Endothelial cell of umbilical vein (primary cell): ENCODE measurements around the gene GADD45G. TPM values are rescaled to one million over a fixed set of nuclear protein-coding genes. Genes with fewer than 3 reads are reported as not detected.

Experiments
- BruUV-seq: library from RNA; stranded (reverse); fragments of 400-500 nt; replicated peaks from 2 replicates; lab custom pipeline; 2021; lab: Mats Ljungman, UMichigan
- CTCF ChIA-PET: fragments of 300-600, 350-600 bp; sonication (Branson Sonifier 250); formaldehyde crosslinking; loops from one replicate; lab custom pipeline; 2021; ENCODE audit warnings: antibody characterized with exemption, inconsistent platforms; lab: Charles Lee
- POLR2A ChIA-PET: fragments of 300-600, 350-600 bp; sonication (Branson Sonifier 250); formaldehyde crosslinking; loops from one replicate; lab custom pipeline; 2021; ENCODE audit warnings: antibody characterized with exemption, inconsistent platforms; lab: Charles Lee
- DNase-seq: peaks from one replicate; pipeline ENCODE4 v3.0.0-alpha.2; 2011; ENCODE audit warnings: low read depth, low spot score
- FAIRE-seq: peaks from 2 replicates; lab custom pipeline; 2011; peaks lifted over from hg19 to GRCh38; lab: Jason Lieb, UNC
- H2AFZ ChIP-seq: 2 replicates; pipeline ENCODE4 v1.6.0; 2012; ENCODE audit warnings: low read depth, low read length, control low read depth, inconsistent platforms
- H3K27ac ChIP-seq: 2 replicates; pipeline ENCODE4 v1.5.1; 2011; ENCODE audit warnings: low read depth, mild to moderate bottlenecking, control low read depth, low read length, moderate library complexity; ENCODE audit not compliant: insufficient read depth
- H3K27me3 ChIP-seq, 2 experiments: 2 replicates each; pipeline versions ENCODE4 v1.6.0 to v1.6.1; 2011; ENCODE audit warnings: low read length in 2 of 2, mixed read lengths in 1 of 2; ENCODE audit not compliant: control insufficient read depth in 2 of 2, insufficient read depth in 2 of 2
- H3K36me3 ChIP-seq, 2 experiments: 2 replicates in 1 of 2; 3 replicates in 1 of 2; pipeline ENCODE4 v1.5.1; 2011; ENCODE audit warnings: low read length in 2 of 2, mild to moderate bottlenecking in 1 of 2, moderate library complexity in 1 of 2; ENCODE audit not compliant: control insufficient read depth in 2 of 2, insufficient read depth in 2 of 2; ENCODE audit errors: extremely low read depth in 1 of 2
- H3K4me1 ChIP-seq: 3 replicates; pipeline ENCODE4 v1.5.1; 2011; ENCODE audit warnings: mild to moderate bottlenecking, low read length; ENCODE audit not compliant: control insufficient read depth, insufficient read depth; ENCODE audit errors: extremely low read depth
- H3K4me2 ChIP-seq: 2 replicates; pipeline ENCODE4 v1.6.1; 2011; ENCODE audit warnings: low read length, control low read depth, mixed read lengths; ENCODE audit not compliant: insufficient read depth
- H3K4me3 ChIP-seq, 3 experiments: fragments of 200-600 bp in 1 of 3; sonication (generic), shearing (Covaris generic) in 1 of 3; replicated peaks in 1 of 3; 2 replicates each; pipeline ENCODE4 v1.5.1; 2011 to 2016; ENCODE audit warnings: control low read depth in 3 of 3, low read length in 3 of 3, mild to moderate bottlenecking in 2 of 3, inconsistent platforms in 1 of 3, low read depth in 1 of 3, moderate library complexity in 1 of 3; ENCODE audit not compliant: insufficient read depth in 1 of 3
- H3K79me2 ChIP-seq: 2 replicates; pipeline ENCODE4 v1.6.0; 2012; ENCODE audit warnings: low read length, inconsistent platforms; ENCODE audit not compliant: control insufficient read depth, insufficient read depth
- H3K9ac ChIP-seq: replicated peaks from 2 replicates; pipeline ENCODE3; 2011; ENCODE audit warnings: low read length, control low read depth; ENCODE audit not compliant: insufficient read depth; ENCODE audit errors: extremely low read depth
- H3K9me1 ChIP-seq: replicated peaks from 3 replicates; pipeline ENCODE4 v1.6.0; 2011; ENCODE audit warnings: mild to moderate bottlenecking, low read length; ENCODE audit not compliant: control insufficient read depth, insufficient read depth; ENCODE audit errors: extremely low read depth
- H3K9me3 ChIP-seq: replicated peaks from 2 replicates; pipeline ENCODE4 v1.5.1; 2012; ENCODE audit warnings: low read length, inconsistent platforms; ENCODE audit not compliant: control insufficient read depth, insufficient read depth
- H4K20me1 ChIP-seq: replicated peaks from 2 replicates; pipeline ENCODE3; 2011; ENCODE audit warnings: mild to moderate bottlenecking, low read length; ENCODE audit not compliant: control insufficient read depth, insufficient read depth; ENCODE audit errors: extremely low read depth
- CTCF ChIP-seq, 2 donors: IDR thresholded peaks; 1 replicate in 1 of 2; 2 replicates in 1 of 2; pipeline ENCODE4 v1.5.1; 2011; ENCODE audit warnings: low read length in 2 of 2, mild to moderate bottlenecking in 2 of 2, moderate library complexity in 2 of 2, control low read depth in 1 of 2, inconsistent platforms in 1 of 2, low read depth in 1 of 2; ENCODE audit not compliant: insufficient read depth in 1 of 2; ENCODE audit errors: extremely low read depth in 1 of 2
- EZH2 ChIP-seq: IDR thresholded peaks from 2 replicates; pipeline ENCODE4 v1.6.1; 2012; ENCODE audit warnings: borderline replicate concordance, low read depth, mild to moderate bottlenecking, moderate library complexity, low read length, inconsistent platforms; ENCODE audit not compliant: severe bottlenecking
- FOS ChIP-seq: IDR thresholded peaks from 2 replicates; pipeline ENCODE4 v1.6.1; 2011; ENCODE audit warnings: mild to moderate bottlenecking, low read length, moderate library complexity, borderline replicate concordance; ENCODE audit not compliant: insufficient read depth
- GATA2 ChIP-seq: IDR thresholded peaks from 2 replicates; pipeline ENCODE4 v1.7.0; 2011; ENCODE audit warnings: low read depth, mild to moderate bottlenecking, moderate library complexity, mixed read lengths, low read length; ENCODE audit not compliant: insufficient read length, insufficient read depth
- JUN ChIP-seq: IDR thresholded peaks from 2 replicates; pipeline ENCODE4 v1.6.1; 2011; ENCODE audit warnings: borderline replicate concordance, low read depth; ENCODE audit not compliant: insufficient read length, insufficient read depth
- MAX ChIP-seq: IDR thresholded peaks from 2 replicates; pipeline ENCODE4 v1.6.1; 2011; ENCODE audit not compliant: insufficient read depth, insufficient read length
- MYC ChIP-seq: IDR thresholded peaks from one replicate; pipeline ENCODE4 v1.6.1; 2011; ENCODE audit warnings: mild to moderate bottlenecking, low read depth, low read length
- POLR2A ChIP-seq: IDR thresholded peaks from 2 replicates; pipeline ENCODE4 v1.6.1; 2012; ENCODE audit warnings: low read depth, mild to moderate bottlenecking, control low read depth, low read length
- POLR2AphosphoS5 ChIP-seq: IDR thresholded peaks from 2 replicates; pipeline ENCODE4 v1.6.1; 2012; ENCODE audit warnings: low read depth, mild to moderate bottlenecking, control low read depth, low read length, moderate library complexity; ENCODE audit not compliant: insufficient read depth
- dilution Hi-C: fragments of 300-500 bp; cut with MboI; formaldehyde crosslinking; loops from one replicate; pipeline ENCODE4 v1.15.0; 2019; ENCODE audit warnings: low sequenced_read_pairs; ENCODE audit not compliant: extremely low pct_ligation_motif_present
- intact Hi-C: fragments of 100-400 bp; cut with micrococcal nuclease; formaldehyde crosslinking; loops from one replicate; pipeline ENCODE4 v1.10.0; 2022
- polyA plus RNA-seq, 4 experiments: library from polyadenylated mRNA; depleted of rRNA in 3 of 4; stranded (reverse) in 3 of 4; unstranded in 1 of 4; fragments of >200 nt; gene quantifications; 2 replicates each; pipeline versions ENCODE4 v1.2.1 to v1.2.3, GENCODE V29; 2011 to 2012; ENCODE audit warnings: missing spikeins in 1 of 4
- total RNA-seq: library from RNA; stranded (reverse); gene quantifications from 2 replicates; pipeline ENCODE4 v1.2.3, GENCODE V29; 2021

The GADD45G gene
- total and polyA plus RNA-seq, 2 donors (not counting 3 experiments of a cell fraction or from before 2014, with no cell fraction given): 0.44 to 0.64 TPM

DNA sequence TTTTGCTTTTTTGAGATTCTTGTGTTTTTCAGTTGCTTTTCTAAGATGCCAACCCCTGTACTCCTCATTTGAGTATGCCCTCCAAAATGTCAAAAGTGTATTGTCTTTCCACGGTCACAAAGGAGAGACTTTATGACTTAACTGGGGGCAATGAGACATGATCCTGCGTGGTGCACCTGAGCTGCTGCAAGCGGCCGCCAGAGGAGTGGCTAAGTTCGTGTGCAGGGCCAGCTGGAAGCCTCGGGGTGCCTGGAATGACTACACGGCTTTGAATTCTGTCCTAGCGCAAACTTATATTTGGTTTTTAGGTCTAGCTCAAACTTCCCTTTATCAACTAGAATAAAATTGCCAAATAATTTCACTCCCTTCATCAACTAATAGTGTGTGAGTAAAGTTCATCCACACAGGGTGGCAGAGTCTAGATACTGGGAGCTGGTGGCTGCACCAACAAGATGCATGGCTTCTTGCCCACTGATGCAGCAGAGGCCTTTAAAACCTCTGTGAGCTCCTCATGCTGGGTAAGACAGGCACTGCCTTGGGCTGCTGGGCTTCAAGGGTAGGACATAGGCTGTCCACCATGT is 4.7 kb downstream of the GADD45G start:
- intact Hi-C loops (no loop called here), dilution Hi-C loops (no loop called here)
- Histone ChIP-seq H3K9me1 (no peaks in the 10 kb centered on the region), H3K4me2 (no peak overlapping the region), H3K27ac (no peak overlapping the region), H3K4me3 (no peak overlapping the region), H3K79me2 (no peaks in the 10 kb centered on the region), H3K4me1 (peaks cover 19% of the 10 kb centered on the region), H2AFZ (no peak overlapping the region), H4K20me1 (no peaks in the 10 kb centered on the region), H3K9ac (no peak overlapping the region), H3K27me3 (peaks cover 0 to 2% of the 10 kb centered on the region in 2 experiments), H3K36me3 (no peaks in the 10 kb centered on the region), H3K9me3 (no peaks in the 10 kb centered on the region)
- POLR2A ChIA-PET: no interaction called here
- TF ChIP-seq POLR2A: no peak
- TF ChIP-seq CTCF (IDR thresholded peaks at IDR 0.05; ENCODE audit: extremely low read depth in 1 of 2, insufficient read depth in 1 of 2, low read depth in 1 of 2, low read length in 2 of 2): no peak
- DNase-seq (no peak), FAIRE-seq (no peak)
- CTCF ChIA-PET: interaction anchor here (1.1 to 1.8 kb wide), 4 partner anchors 12 to 493 kb away, joined by 3 to 9 read pairs (median 3); no protein-coding TSS in a partner anchor
- BruUV-seq: no TSS peak

DNA sequence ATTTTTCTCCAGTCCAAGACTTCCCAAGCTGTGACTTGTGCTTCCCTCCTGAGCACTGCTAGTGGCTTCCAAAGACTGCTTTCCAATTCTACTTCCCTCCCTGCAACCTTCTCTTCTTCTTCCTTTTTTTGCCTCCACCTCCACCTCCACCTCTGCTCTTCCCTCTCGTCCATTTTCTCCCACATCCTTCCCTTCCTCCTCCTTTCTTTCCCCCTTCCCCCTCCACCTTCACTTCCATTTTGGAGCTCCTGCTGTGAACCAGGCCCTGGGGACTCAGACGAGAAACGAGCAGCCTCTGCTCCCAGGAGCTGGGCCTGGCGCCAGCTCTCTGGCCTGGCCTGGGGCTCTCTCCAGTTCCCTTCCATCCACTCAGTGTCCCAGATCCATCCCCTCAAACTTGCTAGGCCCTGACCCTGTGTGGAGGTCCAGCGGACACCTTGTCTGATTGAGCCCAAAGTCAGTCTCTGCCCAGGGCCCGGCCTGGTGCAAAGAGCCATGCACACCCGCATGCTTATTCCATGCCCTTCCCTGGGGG is 5.6 kb downstream of the GADD45G start:
- dilution Hi-C loops (no loop called here), intact Hi-C loops (no loop called here)
- Histone ChIP-seq H3K27me3 (peaks cover 0 to 2% of the 10 kb centered on the region in 2 experiments), H3K4me1 (peaks cover 12% of the 10 kb centered on the region), H3K9me3 (no peaks in the 10 kb centered on the region), H2AFZ (no peak overlapping the region), H3K4me3 (no peak overlapping the region), H3K9me1 (no peaks in the 10 kb centered on the region), H4K20me1 (no peaks in the 10 kb centered on the region), H3K79me2 (no peaks in the 10 kb centered on the region), H3K4me2 (no peak overlapping the region), H3K9ac (no peak overlapping the region), H3K27ac (no peak overlapping the region), H3K36me3 (no peaks in the 10 kb centered on the region)
- FAIRE-seq: no peak
- no peak for DNase-seq
- POLR2A ChIA-PET: no interaction called here
- TF ChIP-seq MYC (no peak), GATA2 (no peak), POLR2AphosphoS5 (no peak), CTCF (IDR thresholded peaks at IDR 0.05; ENCODE audit: extremely low read depth in 1 of 2, insufficient read depth in 1 of 2, low read depth in 1 of 2, low read length in 2 of 2) (no peak), JUN (no peak), FOS (no peak), EZH2 (no peak), POLR2A (no peak), MAX (no peak)
- CTCF ChIA-PET: interaction anchor here (0.7 to 1.9 kb wide), 5 partner anchors 8 to 492 kb away, joined by 3 to 10 read pairs (median 4); no protein-coding TSS in a partner anchor
- BruUV-seq: no TSS peak
